K562 (cell line): Measurements from ENCODE around the gene SLC4A2. TPM values are rescaled to one million over a fixed set of nuclear protein-coding genes. Genes with fewer than 3 reads are reported as not detected.
A peak's percentile ranks its signal among the peaks of the same experiment; 100 is the strongest.

Experiments
- ARID1B ChIP-seq: fragments of 450-650 bp; IDR thresholded peaks from 2 replicates; pipeline ENCODE4 v1.6.1; 2016; ENCODE audit warnings: antibody characterized with exemption, mild to moderate bottlenecking, inconsistent platforms
- CLOCK ChIP-seq: fragments of 250-450 bp; sonication (Bioruptor Pico); IDR thresholded peaks from 2 replicates; pipeline ENCODE4 v1.4.0; 2020; ENCODE audit warnings: mild to moderate bottlenecking, moderate library complexity, borderline replicate concordance
- ELF4 ChIP-seq: fragments of 450-650 bp; formaldehyde crosslinking; IDR thresholded peaks from 2 replicates; pipeline ENCODE4 v1.4.0; 2022; ENCODE audit warnings: missing genetic modification characterization
- ELK1 ChIP-seq: sonication (generic); formaldehyde crosslinking; IDR thresholded peaks from 2 replicates; pipeline ENCODE4 v1.8.1; 2022; ENCODE audit warnings: missing genetic modification reagents
- ETS2 ChIP-seq: IDR thresholded peaks from 2 replicates; pipeline ENCODE4 v1.6.1; 2016; ENCODE audit warnings: borderline replicate concordance, missing genetic modification characterization, mild to moderate bottlenecking, moderate library complexity, missing compliant biosample characterization; ENCODE audit not compliant: poor library complexity, severe bottlenecking
- GATAD2A ChIP-seq: fragments of 450-650 bp; IDR thresholded peaks from 2 replicates; pipeline ENCODE4 v1.6.1; 2017
- HMBOX1 ChIP-seq: sonication (generic); IDR thresholded peaks from 2 replicates; pipeline ENCODE4 v1.6.1; 2016
- MEF2D ChIP-seq: conservative IDR thresholded peaks from 2 replicates; pipeline ENCODE4 v1.6.1; 2016; ENCODE audit warnings: low read depth, missing genetic modification characterization, missing compliant biosample characterization
- NELFE ChIP-seq: IDR thresholded peaks from 2 replicates; pipeline ENCODE4 v1.6.1; 2011; ENCODE audit warnings: mild to moderate bottlenecking; ENCODE audit not compliant: insufficient read depth, insufficient read length
- PHF20 ChIP-seq: fragments of 450-650 bp; IDR thresholded peaks from 2 replicates; pipeline ENCODE4 v1.6.1; 2018; ENCODE audit not compliant: partially characterized antibody
- RBM25 ChIP-seq: fragments of 200-400 bp; formaldehyde crosslinking; IDR thresholded peaks from 2 replicates; pipeline ENCODE4 v1.6.1; 2018; ENCODE audit warnings: low read length, low read depth, moderate library complexity; ENCODE audit not compliant: severe bottlenecking
- SMAD2 ChIP-seq: fragments of 150-350 bp; IDR thresholded peaks from 2 replicates; pipeline ENCODE4 v1.6.1; 2014; ENCODE audit warnings: low read depth, mild to moderate bottlenecking, low read length
- TGIF2 ChIP-seq: sonication (generic); formaldehyde crosslinking; IDR thresholded peaks from 2 replicates; pipeline ENCODE4 v1.8.1; 2022; ENCODE audit warnings: mild to moderate bottlenecking, missing genetic modification reagents, moderate library complexity
- THRAP3 ChIP-seq: fragments of 450-650 bp; IDR thresholded peaks from 2 replicates; pipeline ENCODE4 v1.6.1; 2016; ENCODE audit warnings: mild to moderate bottlenecking, inconsistent platforms, borderline replicate concordance
- TRIM28 ChIP-seq: fragments of 450-650 bp; IDR thresholded peaks from 2 replicates; pipeline ENCODE4 v1.6.1; 2017
- XRCC4 ChIP-seq: IDR thresholded peaks from one replicate; pipeline ENCODE4 v1.6.1; 2011; ENCODE audit not compliant: insufficient read depth, insufficient read length; ENCODE audit errors: extremely low read depth
- ZBTB26 ChIP-seq: fragments of 450-650 bp; formaldehyde crosslinking; IDR thresholded peaks from 2 replicates; pipeline ENCODE4 v1.4.0; 2022; ENCODE audit warnings: missing genetic modification characterization
- ZNF655 ChIP-seq: fragments of 250-450 bp; sonication (Bioruptor Pico); IDR thresholded peaks from 2 replicates; pipeline ENCODE4 v1.5.0; 2021
- polyA plus RNA-seq, 8 experiments: library from polyadenylated mRNA; depleted of rRNA in 4 of 8; stranded (reverse) in 5 of 8; unstranded in 3 of 8; fragments of >200 nt; fragmentation: Nextera tagmentation in 2 of 8; fragmentation: Illumina TruSeq in 1 of 8; extraction: Ambion mirVana in 2 of 8; extraction: Trizol in 1 of 8; gene quantifications; 2 replicates each; pipeline versions ENCODE4 v1.2.1 to v1.2.3, GENCODE V29; 2011 to 2014; ENCODE audit warnings: inconsistent platforms in 1 of 8, missing spikeins in 1 of 8
- total RNA-seq, 7 experiments: library from RNA; depleted of rRNA in 6 of 7; stranded (reverse); fragments of >200 nt in 6 of 7; fragmentation: Illumina TruSeq in 2 of 7; extraction: Trizol in 2 of 7; gene quantifications; 2 replicates each; pipeline versions ENCODE4 v1.2.1 to v1.2.3, GENCODE V29; 2011 to 2021; ENCODE audit warnings: low replicate concordance in 1 of 7
- TF ChIP-seq, protein P1 (sequence below): fragments of 450-650 bp; IDR thresholded peaks from 2 replicates; pipeline ENCODE4 v1.6.1; 2016; ENCODE audit warnings: borderline replicate concordance

The SLC4A2 gene
- total and polyA plus RNA-seq, 9 of the 15 experiments (the other 6 are each of a cell fraction or from before 2014, with no cell fraction given) = 11.4 to 375 (median 130) TPM

DNA sequence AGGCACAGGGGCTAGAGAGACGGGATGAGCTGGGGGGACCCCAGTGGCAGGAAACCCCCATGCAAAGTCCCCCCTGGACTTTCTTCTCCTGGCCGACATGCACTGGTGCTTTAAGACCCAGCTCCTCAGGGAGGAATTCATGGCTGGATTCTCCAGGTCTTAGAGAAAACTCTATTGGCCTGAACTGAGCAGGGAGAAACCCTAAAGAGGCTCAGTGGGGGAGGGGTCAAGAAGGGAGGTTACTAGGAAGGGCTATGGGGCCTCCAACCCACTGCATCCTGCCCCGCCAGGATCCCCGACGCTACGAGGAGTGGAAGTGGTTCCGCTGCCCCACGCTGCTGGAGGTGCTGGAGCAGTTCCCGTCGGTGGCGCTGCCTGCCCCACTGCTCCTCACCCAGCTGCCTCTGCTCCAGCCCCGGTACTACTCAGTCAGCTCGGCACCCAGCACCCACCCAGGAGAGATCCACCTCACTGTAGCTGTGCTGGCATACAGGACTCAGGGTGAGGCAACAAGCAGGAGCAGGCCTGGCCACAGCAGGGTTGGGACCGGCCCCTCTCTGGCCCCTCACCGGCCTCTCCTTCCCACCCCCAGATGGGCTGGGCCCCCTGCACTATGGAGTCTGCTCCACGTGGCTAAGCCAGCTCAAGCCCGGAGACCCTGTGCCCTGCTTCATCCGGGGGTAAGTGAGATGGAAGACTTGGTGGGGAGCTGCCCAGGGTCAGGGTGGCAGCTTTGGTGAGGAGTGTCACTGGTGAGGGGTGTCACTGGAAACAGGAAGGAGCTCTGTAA lies 48.9 kb upstream of the SLC4A2 start (continued):
- TF ChIP-seq, protein P1, sequence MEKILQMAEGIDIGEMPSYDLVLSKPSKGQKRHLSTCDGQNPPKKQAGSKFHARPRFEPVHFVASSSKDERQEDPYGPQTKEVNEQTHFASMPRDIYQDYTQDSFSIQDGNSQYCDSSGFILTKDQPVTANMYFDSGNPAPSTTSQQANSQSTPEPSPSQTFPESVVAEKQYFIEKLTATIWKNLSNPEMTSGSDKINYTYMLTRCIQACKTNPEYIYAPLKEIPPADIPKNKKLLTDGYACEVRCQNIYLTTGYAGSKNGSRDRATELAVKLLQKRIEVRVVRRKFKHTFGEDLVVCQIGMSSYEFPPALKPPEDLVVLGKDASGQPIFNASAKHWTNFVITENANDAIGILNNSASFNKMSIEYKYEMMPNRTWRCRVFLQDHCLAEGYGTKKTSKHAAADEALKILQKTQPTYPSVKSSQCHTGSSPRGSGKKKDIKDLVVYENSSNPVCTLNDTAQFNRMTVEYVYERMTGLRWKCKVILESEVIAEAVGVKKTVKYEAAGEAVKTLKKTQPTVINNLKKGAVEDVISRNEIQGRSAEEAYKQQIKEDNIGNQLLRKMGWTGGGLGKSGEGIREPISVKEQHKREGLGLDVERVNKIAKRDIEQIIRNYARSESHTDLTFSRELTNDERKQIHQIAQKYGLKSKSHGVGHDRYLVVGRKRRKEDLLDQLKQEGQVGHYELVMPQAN = peak; percentile 92
- peak; percentile 50 for TF ChIP-seq GATAD2A
- no peak for TF ChIP-seq ETS2 (tag)
- TF ChIP-seq ARID1B = peak; percentile 31
- TF ChIP-seq SMAD2 = no peak
- TF ChIP-seq NELFE = no peak
- no peak for TF ChIP-seq CLOCK (CRISPR knock-in tag)
- TF ChIP-seq MEF2D (tag) = no peak
- TF ChIP-seq TGIF2 = no peak
- no peak; the same call in 1 of the 2 replicates for TF ChIP-seq HMBOX1
- TF ChIP-seq ZNF655 = no peak
- peak; percentile 38 for TF ChIP-seq PHF20
- no peak for TF ChIP-seq THRAP3
- no peak for TF ChIP-seq RBM25
- TF ChIP-seq XRCC4 = no peak
- TF ChIP-seq ZBTB26 (CRISPR knock-in tag) = no peak
- no peak for TF ChIP-seq TRIM28
- TF ChIP-seq ELF4 (CRISPR knock-in tag) = peak; percentile 41; the same call in 1 of the 2 replicates
- no peak for TF ChIP-seq ELK1 (CRISPR knock-in tag)
